Measurements from ENCODE around the gene FANCB.

FANCB gene

GRCh38 chrX:14872851-14873675 is at the start of gene FANCB, which contains the start of gene MOSPD2:
Gene FANCB, minus strand, starts transcription at chrX:14873069. Its CDS starts 7,559 bp downstream, at chrX:14865510.
Gene MOSPD2, plus strand, starts transcription at chrX:14873421. Its CDS starts 108 bp downstream, at chrX:14873529.
- peak; percentile 95 for DNase-seq

GRCh38 chrX:14922437-14922836 is 49.6 kb upstream of the FANCB start:
- DNase-seq: peak; percentile 85

GRCh38 chrX:14920196-14920595 is 47.3 kb upstream of the FANCB start:
- peak; percentile 81 for DNase-seq

- no peak for DNase-seq
These were observed 46.5 kb upstream of the FANCB start for GRCh38 chrX:14919407-14919806.

GRCh38 chrX:14916017-14916674 is 43.3 kb upstream of the FANCB start:
- DNase-seq: peak; percentile 80

GRCh38 chrX:14915596-14915995 is 42.7 kb upstream of the FANCB start:
- DNase-seq: peak; percentile 4

- DNase-seq: no peak
These were observed 40.4 kb upstream of the FANCB start for GRCh38 chrX:14913241-14913640.

- DNase-seq: peak; percentile 45
These were observed 31.0 kb upstream of the FANCB start for GRCh38 chrX:14903891-14904290.

- no peak for DNase-seq
These were observed 29.7 kb upstream of the FANCB start for GRCh38 chrX:14902537-14902936.

GRCh38 chrX:14899607-14900006 is 26.7 kb upstream of the FANCB start:
- DNase-seq: peak; percentile 44

GRCh38 chrX:14897042-14897441 is 24.2 kb upstream of the FANCB start:
- DNase-seq: no peak

- no peak for DNase-seq
These were observed 23.4 kb upstream of the FANCB start for GRCh38 chrX:14896273-14896672.

GRCh38 chrX:14886252-14886651 is 13.4 kb upstream of the FANCB start:
- DNase-seq: no peak

- DNase-seq: no peak
These were observed 11.8 kb upstream of the FANCB start for GRCh38 chrX:14884714-14885113.

- no peak for DNase-seq
These were observed 11.0 kb upstream of the FANCB start for GRCh38 chrX:14883826-14884225.

- DNase-seq: no peak
These were observed 2.8 kb upstream of the FANCB start for GRCh38 chrX:14875624-14876023.

- no peak for DNase-seq
These were observed 794 bp upstream of the FANCB start for GRCh38 chrX:14873676-14874049.

GRCh38 chrX:14872355-14872754 is 514 bp downstream of the FANCB start:
- DNase-seq: no peak

- no peak for DNase-seq
These were observed 1.1 kb downstream of the FANCB start for GRCh38 chrX:14871767-14872166.

- peak; percentile 32 for DNase-seq
These were observed 7.7 kb downstream of the FANCB start for GRCh38 chrX:14865201-14865600.

- DNase-seq: peak; percentile 71
These were observed 8.2 kb downstream of the FANCB start for GRCh38 chrX:14864631-14865030.

- no peak for DNase-seq
These were observed 21.3 kb downstream of the FANCB start for GRCh38 chrX:14851526-14851925.

GRCh38 chrX:14843666-14844065 is 29.2 kb downstream of the FANCB start:
- DNase-seq: no peak

- no peak for DNase-seq
These were observed 35.7 kb downstream of the FANCB start for GRCh38 chrX:14837155-14837554.

All from fibroblast of upper back skin (primary cell).